ENCODE measurements around the gene AEBP1.

Gene AEBP1

GRCh38 chr7:44112231-44112996 lies 8.3 kb downstream of the AEBP1 start:
- Histone ChIP-seq H3K9ac (ENCODE audit: low read depth in 1 of 2, low read length in 2 of 2) (no peak overlapping the region), H3K4me1 (ENCODE audit: control insufficient read depth in 2 of 2, insufficient read depth in 2 of 2, low read length in 2 of 2) (peaks cover 0 to 2% of the 10 kb centered on the region in 2 donors), H3K9me3 (ENCODE audit: control insufficient read depth in 2 of 2, low read length in 2 of 2) (no peaks in the 10 kb centered on the region), H3K27ac (ENCODE audit: low read depth in 2 of 2, low read length in 2 of 2) (no peak overlapping the region), H3K36me3 (ENCODE audit: control insufficient read depth in 2 of 2, insufficient read depth in 2 of 2, low read length in 2 of 2) (peaks cover 3 to 20% of the 10 kb centered on the region in 2 donors), H3K4me3 (ENCODE audit: low read length in 2 of 2) (no peak overlapping the region), H3K27me3 (ENCODE audit: control insufficient read depth in 2 of 2, insufficient read depth in 2 of 2, low read length in 2 of 2) (no peaks in the 10 kb centered on the region)

- Histone ChIP-seq H3K4me3 (ENCODE audit: low read length in 2 of 2) (no peak overlapping the region), H3K27me3 (ENCODE audit: control insufficient read depth in 2 of 2, insufficient read depth in 2 of 2, low read length in 2 of 2) (no peaks in the 10 kb centered on the region), H3K9me3 (ENCODE audit: control insufficient read depth in 2 of 2, low read length in 2 of 2) (no peaks in the 10 kb centered on the region), H3K27ac (ENCODE audit: low read depth in 2 of 2, low read length in 2 of 2) (no peak overlapping the region), H3K9ac (ENCODE audit: low read depth in 1 of 2, low read length in 2 of 2) (no peak overlapping the region), H3K4me1 (ENCODE audit: control insufficient read depth in 2 of 2, insufficient read depth in 2 of 2, low read length in 2 of 2) (peaks cover 0 to 2% of the 10 kb centered on the region in 2 donors), H3K36me3 (ENCODE audit: control insufficient read depth in 2 of 2, insufficient read depth in 2 of 2, low read length in 2 of 2) (peaks cover 3 to 23% of the 10 kb centered on the region in 2 donors)
Observed at GRCh38 chr7:44112997-44113763, 9.0 kb downstream of the AEBP1 start.

- Histone ChIP-seq H3K27ac (ENCODE audit: low read depth in 2 of 2, low read length in 2 of 2) (no peak overlapping the region), H3K4me1 (ENCODE audit: control insufficient read depth in 2 of 2, insufficient read depth in 2 of 2, low read length in 2 of 2) (peaks cover 0 to 2% of the 10 kb centered on the region in 2 donors), H3K4me3 (ENCODE audit: low read length in 2 of 2) (no peak overlapping the region), H3K36me3 (ENCODE audit: control insufficient read depth in 2 of 2, insufficient read depth in 2 of 2, low read length in 2 of 2) (peaks cover 3 to 24% of the 10 kb centered on the region in 2 donors), H3K9me3 (ENCODE audit: control insufficient read depth in 2 of 2, low read length in 2 of 2) (no peaks in the 10 kb centered on the region), H3K27me3 (ENCODE audit: control insufficient read depth in 2 of 2, insufficient read depth in 2 of 2, low read length in 2 of 2) (no peaks in the 10 kb centered on the region), H3K9ac (ENCODE audit: low read depth in 1 of 2, low read length in 2 of 2) (no peak overlapping the region)
Observed at GRCh38 chr7:44113764-44114354, 9.7 kb downstream of the AEBP1 start.

DNA sequence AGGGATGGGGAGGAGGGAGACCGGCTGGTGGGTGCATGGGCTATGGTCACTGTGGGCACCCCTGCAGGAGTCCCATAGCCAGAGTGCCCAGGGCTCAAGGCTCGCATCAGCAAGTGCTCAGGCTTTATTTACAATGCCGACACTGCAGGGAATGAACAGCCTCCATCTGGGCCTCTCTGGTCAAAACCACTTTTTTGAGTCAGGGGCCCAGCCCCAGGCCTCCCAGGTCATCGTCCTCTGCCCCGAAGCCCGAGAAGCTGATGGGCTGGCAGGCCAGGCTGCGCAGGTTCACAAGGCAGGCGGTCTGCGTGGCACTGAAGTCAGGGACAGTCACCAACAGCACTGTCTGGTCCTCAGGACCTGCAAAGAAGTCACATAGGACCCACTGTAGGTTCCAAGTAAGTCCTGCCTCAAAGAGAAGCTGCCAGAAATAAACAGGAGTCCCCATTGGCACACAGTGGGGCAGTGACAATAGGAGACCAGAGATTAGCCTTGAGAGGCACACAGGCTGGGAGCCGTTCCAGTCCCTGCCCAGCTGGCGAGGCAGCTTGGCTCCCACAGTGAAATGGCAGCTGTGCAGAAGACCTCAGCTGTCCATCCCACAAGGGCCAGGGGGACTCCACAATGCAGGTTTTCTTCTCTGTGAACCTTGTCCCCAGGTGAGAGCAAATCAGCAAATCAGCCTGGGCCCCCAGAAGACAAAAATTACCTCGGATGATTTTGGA lies 10.6 kb downstream of the AEBP1 start:
- Histone ChIP-seq H3K4me3 (ENCODE audit: low read length in 2 of 2) (no peak overlapping the region), H3K9ac (ENCODE audit: low read depth in 1 of 2, low read length in 2 of 2) (no peak overlapping the region), H3K9me3 (ENCODE audit: control insufficient read depth in 2 of 2, low read length in 2 of 2) (no peaks in the 10 kb centered on the region), H3K27me3 (ENCODE audit: control insufficient read depth in 2 of 2, insufficient read depth in 2 of 2, low read length in 2 of 2) (no peaks in the 10 kb centered on the region), H3K36me3 (ENCODE audit: control insufficient read depth in 2 of 2, insufficient read depth in 2 of 2, low read length in 2 of 2) (peaks cover 4 to 24% of the 10 kb centered on the region in 2 donors), H3K4me1 (ENCODE audit: control insufficient read depth in 2 of 2, insufficient read depth in 2 of 2, low read length in 2 of 2) (peaks cover 0 to 2% of the 10 kb centered on the region in 2 donors), H3K27ac (ENCODE audit: low read depth in 2 of 2, low read length in 2 of 2) (no peak overlapping the region)

DNA sequence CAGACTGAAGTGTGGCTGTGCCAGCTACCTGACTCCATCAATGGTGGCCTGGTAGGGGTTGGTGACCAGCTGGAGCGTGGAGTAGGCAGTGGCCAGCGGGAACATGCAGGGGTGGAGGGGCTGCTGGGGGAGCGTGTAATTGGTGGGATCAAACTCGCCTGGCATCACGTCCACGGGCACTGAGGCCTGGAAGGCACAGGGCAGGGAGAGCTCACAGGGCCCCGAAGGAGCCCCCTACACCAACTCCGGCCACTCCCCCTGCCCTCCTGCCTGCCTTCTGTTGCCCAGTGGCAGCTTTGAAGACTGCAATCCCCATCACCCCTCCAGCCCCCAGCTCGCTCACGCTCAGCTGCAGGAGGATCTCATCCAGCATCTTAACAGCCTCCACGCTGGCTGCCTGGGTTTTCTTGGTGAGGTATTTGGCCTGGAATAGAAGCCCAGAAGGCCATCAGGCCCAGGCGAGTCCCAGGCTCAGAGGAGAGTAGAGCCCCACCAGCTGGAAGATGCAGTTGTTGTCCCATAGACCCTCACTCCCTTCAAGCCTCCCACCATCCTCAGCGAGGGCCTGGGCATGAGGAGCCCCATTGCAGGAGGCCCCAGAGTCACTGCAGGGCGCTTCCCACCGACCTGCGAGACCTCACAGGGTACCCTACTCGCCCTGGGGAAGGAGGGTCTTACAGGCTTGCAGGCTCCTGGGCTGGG lies 12.1 kb downstream of the AEBP1 start:
- Histone ChIP-seq H3K4me3 (ENCODE audit: low read length in 2 of 2) (no peak overlapping the region), H3K4me1 (ENCODE audit: control insufficient read depth in 2 of 2, insufficient read depth in 2 of 2, low read length in 2 of 2) (peaks cover 0 to 2% of the 10 kb centered on the region in 2 donors), H3K27ac (ENCODE audit: low read depth in 2 of 2, low read length in 2 of 2) (no peak overlapping the region), H3K9me3 (ENCODE audit: control insufficient read depth in 2 of 2, low read length in 2 of 2) (no peaks in the 10 kb centered on the region), H3K36me3 (ENCODE audit: control insufficient read depth in 2 of 2, insufficient read depth in 2 of 2, low read length in 2 of 2) (peaks cover 8 to 31% of the 10 kb centered on the region in 2 donors), H3K9ac (ENCODE audit: low read depth in 1 of 2, low read length in 2 of 2) (no peak overlapping the region), H3K27me3 (ENCODE audit: control insufficient read depth in 2 of 2, insufficient read depth in 2 of 2, low read length in 2 of 2) (no peaks in the 10 kb centered on the region)

- Histone ChIP-seq H3K4me3 (ENCODE audit: low read length in 2 of 2) (no peak overlapping the region), H3K36me3 (ENCODE audit: control insufficient read depth in 2 of 2, insufficient read depth in 2 of 2, low read length in 2 of 2) (peaks cover 8 to 31% of the 10 kb centered on the region in 2 donors), H3K27ac (ENCODE audit: low read depth in 2 of 2, low read length in 2 of 2) (no peak overlapping the region), H3K9me3 (ENCODE audit: control insufficient read depth in 2 of 2, low read length in 2 of 2) (no peaks in the 10 kb centered on the region), H3K27me3 (ENCODE audit: control insufficient read depth in 2 of 2, insufficient read depth in 2 of 2, low read length in 2 of 2) (no peaks in the 10 kb centered on the region), H3K4me1 (ENCODE audit: control insufficient read depth in 2 of 2, insufficient read depth in 2 of 2, low read length in 2 of 2) (peaks cover 0 to 2% of the 10 kb centered on the region in 2 donors), H3K9ac (ENCODE audit: low read depth in 1 of 2, low read length in 2 of 2) (no peak overlapping the region)
Observed at GRCh38 chr7:44116789-44117666, 12.9 kb downstream of the AEBP1 start.

- Histone ChIP-seq H3K36me3 (ENCODE audit: control insufficient read depth in 2 of 2, insufficient read depth in 2 of 2, low read length in 2 of 2) (peaks cover 8 to 31% of the 10 kb centered on the region in 2 donors), H3K9me3 (ENCODE audit: control insufficient read depth in 2 of 2, low read length in 2 of 2) (no peaks in the 10 kb centered on the region), H3K27me3 (ENCODE audit: control insufficient read depth in 2 of 2, insufficient read depth in 2 of 2, low read length in 2 of 2) (no peaks in the 10 kb centered on the region), H3K9ac (ENCODE audit: low read depth in 1 of 2, low read length in 2 of 2) (no peak overlapping the region), H3K4me3 (ENCODE audit: low read length in 2 of 2) (no peak overlapping the region), H3K27ac (ENCODE audit: low read depth in 2 of 2, low read length in 2 of 2) (no peak overlapping the region), H3K4me1 (ENCODE audit: control insufficient read depth in 2 of 2, insufficient read depth in 2 of 2, low read length in 2 of 2) (peaks cover 4 to 6% of the 10 kb centered on the region in 2 donors)
Observed at GRCh38 chr7:44117801-44118429, 13.8 kb downstream of the AEBP1 start.

GRCh38 chr7:44119829-44120380 lies 15.8 kb downstream of the AEBP1 start:
- peaks cover 8 to 24% of the 10 kb centered on the region in 2 donors for H3K36me3 ChIP-seq (ENCODE audit: control insufficient read depth in 2 of 2, insufficient read depth in 2 of 2, low read length in 2 of 2)
- no peak overlapping the region for H3K27ac ChIP-seq (ENCODE audit: low read depth in 2 of 2, low read length in 2 of 2)
- peaks cover 4 to 8% of the 10 kb centered on the region in 2 donors for H3K4me1 ChIP-seq (ENCODE audit: control insufficient read depth in 2 of 2, insufficient read depth in 2 of 2, low read length in 2 of 2)
- H3K27me3 ChIP-seq (ENCODE audit: control insufficient read depth in 2 of 2, insufficient read depth in 2 of 2, low read length in 2 of 2), result no peaks in the 10 kb centered on the region
- no peaks in the 10 kb centered on the region for H3K9me3 ChIP-seq (ENCODE audit: control insufficient read depth in 2 of 2, low read length in 2 of 2)
- H3K9ac ChIP-seq (ENCODE audit: low read depth in 1 of 2, low read length in 2 of 2), result no peak overlapping the region
- H3K4me3 ChIP-seq (ENCODE audit: low read length in 2 of 2), result no peak overlapping the region

Measured in mucosa of rectum (tissue), 2 donors.